ENCODE results near the gene HPCAL1.
A peak's percentile ranks its signal among the peaks of the same experiment; 100 is the strongest.

HPCAL1 gene

GRCh38 chr2:10408649-10409579, 106.2 kb downstream of the HPCAL1 start:
- DNase-seq, result peak; percentile 72 to 78 (median 77)

GRCh38 chr2:10410001-10410822, 107.5 kb downstream of the HPCAL1 start:
- DNase-seq, result peak; percentile 65 to 87 (median 70)

- DNase-seq, result no peak
Measured at GRCh38 chr2:10410823-10411437, 108.2 kb downstream of the HPCAL1 start.

- no peak for DNase-seq
Measured at GRCh38 chr2:10411557-10411956, 108.9 kb downstream of the HPCAL1 start.

- DNase-seq, result peak; percentile 51 to 57 (median 56)
Measured at GRCh38 chr2:10412380-10412779, 109.7 kb downstream of the HPCAL1 start.

- no peak for DNase-seq
Measured at GRCh38 chr2:10413503-10413902, 110.8 kb downstream of the HPCAL1 start.

GRCh38 chr2:10413991-10414451, 111.3 kb downstream of the HPCAL1 start:
- DNase-seq, result no peak

- DNase-seq, result no peak
Measured at GRCh38 chr2:10414591-10414990, 111.9 kb downstream of the HPCAL1 start.

GRCh38 chr2:10415048-10415447, 112.3 kb downstream of the HPCAL1 start:
- DNase-seq, result no peak

- DNase-seq, result no peak
Measured at GRCh38 chr2:10415640-10416039, 112.9 kb downstream of the HPCAL1 start.

GRCh38 chr2:10417551-10418335, 115.0 kb downstream of the HPCAL1 start:
- no peak for DNase-seq

- no peak for DNase-seq
Measured at GRCh38 chr2:10419553-10420257, 117.0 kb downstream of the HPCAL1 start.

- no peak for DNase-seq
Measured at GRCh38 chr2:10422251-10422650, 119.5 kb downstream of the HPCAL1 start.

- DNase-seq, result no peak
Measured at GRCh38 chr2:10422732-10423399, 120.2 kb downstream of the HPCAL1 start.

GRCh38 chr2:10423400-10423774, 120.7 kb downstream of the HPCAL1 start:
- no peak for DNase-seq

- DNase-seq, result no peak
Measured at GRCh38 chr2:10424051-10424450, 121.3 kb downstream of the HPCAL1 start.

- no peak for DNase-seq
Measured at GRCh38 chr2:10424916-10425505, 122.3 kb downstream of the HPCAL1 start.

- DNase-seq, result no peak
Measured at GRCh38 chr2:10425699-10426098, 123.0 kb downstream of the HPCAL1 start.

GRCh38 chr2:10426726-10427617, 124.3 kb downstream of the HPCAL1 start:
- DNase-seq, result no peak

- no peak for DNase-seq
Measured at GRCh38 chr2:10427618-10427949, 124.9 kb downstream of the HPCAL1 start.

Measured in suppressor macrophage treated with lipopolysaccharide for 1 hour (primary cell).